H1 (cell line): ENCODE data around the gene PLCB3.

Experiments used
- EZH2 ChIP-seq: fragments of 200-600 bp; sonication (generic); IDR thresholded peaks from 2 replicates; pipeline ENCODE4 v1.7.1; 2012; ENCODE audit warnings: low read depth, mild to moderate bottlenecking, moderate library complexity, low read length, inconsistent platforms; ENCODE audit not compliant: severe bottlenecking
- GABPA ChIP-seq: IDR thresholded peaks from 2 replicates; pipeline ENCODE4 v1.6.1; 2011; ENCODE audit warnings: mild to moderate bottlenecking, low read length, moderate library complexity, borderline replicate concordance; ENCODE audit not compliant: insufficient read depth
- KDM1A ChIP-seq: fragments of 200-600, 300-600 bp; sonication (generic); IDR thresholded peaks from 2 replicates; pipeline ENCODE4 v1.7.1; 2016; ENCODE audit warnings: mild to moderate bottlenecking, low read length, borderline replicate concordance
- NRF1 ChIP-seq: IDR thresholded peaks from 2 replicates; pipeline ENCODE4 v1.6.1; 2011; ENCODE audit warnings: mild to moderate bottlenecking, low read depth, low read length, improper control_type of control experiment
- POLR2A ChIP-seq, 2 experiments: IDR thresholded peaks; 1 replicate in 1 of 2; 2 replicates in 1 of 2; pipeline ENCODE4 v1.6.1; 2011; ENCODE audit warnings: low read depth in 2 of 2, low read length in 2 of 2, mild to moderate bottlenecking in 2 of 2; ENCODE audit errors: control extremely low read depth in 1 of 2
- POLR2AphosphoS5 ChIP-seq: IDR thresholded peaks from 2 replicates; pipeline ENCODE4 v1.6.1; 2011; ENCODE audit warnings: low read depth, low read length
- YY1 ChIP-seq: IDR thresholded peaks from 2 replicates; pipeline ENCODE4 v1.6.1; 2011; ENCODE audit warnings: low read depth, mild to moderate bottlenecking, low read length
- ZNF274 ChIP-seq: IDR thresholded peaks from 2 replicates; pipeline ENCODE4 v1.7.0; 2012; ENCODE audit warnings: low read length, borderline replicate concordance; ENCODE audit errors: extremely low read depth
- TF ChIP-seq, protein P1 (sequence below), 3 experiments: IDR thresholded peaks; 1 replicate in 2 of 3; 2 replicates in 1 of 3; pipeline versions ENCODE4 v1.5.1 to v1.6.1; 2011; ENCODE audit warnings: low read length in 3 of 3, mild to moderate bottlenecking in 3 of 3, inconsistent platforms in 2 of 3, low read depth in 1 of 3, moderate library complexity in 1 of 3; ENCODE audit not compliant: insufficient read depth in 1 of 3; ENCODE audit errors: control extremely low read depth in 1 of 3

DNA sequence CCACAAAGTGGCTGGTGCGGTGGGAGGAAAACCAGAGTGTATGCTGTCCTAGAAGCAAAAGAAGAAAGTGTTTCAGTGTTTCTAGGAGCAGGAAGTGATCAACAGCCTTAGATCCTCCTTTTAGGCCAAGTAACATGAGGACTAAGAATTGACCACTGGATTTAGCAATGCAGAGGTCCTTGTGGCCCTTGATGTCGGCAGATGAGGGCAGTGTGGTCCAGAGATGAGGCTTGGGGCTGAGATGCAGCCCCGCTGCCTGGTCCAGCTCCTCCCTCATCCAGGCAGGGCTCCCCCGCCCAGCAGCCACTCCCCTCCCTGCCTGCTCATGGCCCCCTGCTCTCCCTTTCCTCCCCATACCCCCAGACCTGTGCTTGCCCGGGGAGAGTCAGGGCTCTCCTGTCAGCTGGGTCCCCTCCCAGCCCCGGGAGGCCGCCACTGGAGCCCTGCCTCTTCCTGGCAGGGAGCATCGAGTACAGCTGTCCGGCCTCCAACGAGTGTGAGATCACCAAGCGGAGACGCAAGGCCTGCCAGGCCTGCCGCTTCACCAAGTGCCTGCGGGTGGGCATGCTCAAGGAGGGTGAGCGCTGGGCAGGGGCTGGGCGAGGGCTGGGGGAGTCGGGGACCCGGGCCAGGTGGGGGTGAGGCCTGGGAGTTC, 62.3 kb downstream of the PLCB3 start:
- no peak for TF ChIP-seq POLR2AphosphoS5
- no peak for TF ChIP-seq POLR2A (IDR thresholded peaks at IDR 0.05; ENCODE audit: control extremely low read depth in 1 of 2, low read depth in 2 of 2, low read length in 2 of 2)
- TF ChIP-seq, protein P1, sequence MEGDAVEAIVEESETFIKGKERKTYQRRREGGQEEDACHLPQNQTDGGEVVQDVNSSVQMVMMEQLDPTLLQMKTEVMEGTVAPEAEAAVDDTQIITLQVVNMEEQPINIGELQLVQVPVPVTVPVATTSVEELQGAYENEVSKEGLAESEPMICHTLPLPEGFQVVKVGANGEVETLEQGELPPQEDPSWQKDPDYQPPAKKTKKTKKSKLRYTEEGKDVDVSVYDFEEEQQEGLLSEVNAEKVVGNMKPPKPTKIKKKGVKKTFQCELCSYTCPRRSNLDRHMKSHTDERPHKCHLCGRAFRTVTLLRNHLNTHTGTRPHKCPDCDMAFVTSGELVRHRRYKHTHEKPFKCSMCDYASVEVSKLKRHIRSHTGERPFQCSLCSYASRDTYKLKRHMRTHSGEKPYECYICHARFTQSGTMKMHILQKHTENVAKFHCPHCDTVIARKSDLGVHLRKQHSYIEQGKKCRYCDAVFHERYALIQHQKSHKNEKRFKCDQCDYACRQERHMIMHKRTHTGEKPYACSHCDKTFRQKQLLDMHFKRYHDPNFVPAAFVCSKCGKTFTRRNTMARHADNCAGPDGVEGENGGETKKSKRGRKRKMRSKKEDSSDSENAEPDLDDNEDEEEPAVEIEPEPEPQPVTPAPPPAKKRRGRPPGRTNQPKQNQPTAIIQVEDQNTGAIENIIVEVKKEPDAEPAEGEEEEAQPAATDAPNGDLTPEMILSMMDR (IDR thresholded peaks at IDR 0.05; ENCODE audit: control extremely low read depth in 1 of 3, insufficient read depth in 1 of 3, low read depth in 1 of 3, low read length in 3 of 3), result no peak
- TF ChIP-seq NRF1, result no peak
- no peak for TF ChIP-seq KDM1A
- TF ChIP-seq GABPA, result no peak
- TF ChIP-seq EZH2, result no peak
- TF ChIP-seq ZNF274, result no peak
- TF ChIP-seq YY1, result no peak
